WTC11 (cell line): ENCODE results near the gene RECQL5. TPM values are rescaled to one million over a fixed set of nuclear protein-coding genes. Genes with fewer than 3 reads are reported as not detected.

Source experiments
- ATAC-seq: fragments of 200-7000 bp; cut with Tn5 transposase; 2 replicates; pipeline ENCODE4 v1.10.0; 2021; ENCODE audit warnings: mild to moderate bottlenecking, moderate library complexity
- CTCF ChIA-PET: fragments of 300-600 bp; sonication (Branson Sonifier 250); formaldehyde crosslinking; loops from one replicate; lab custom pipeline; 2021; ENCODE audit warnings: antibody characterized with exemption; lab: Charles Lee
- POLR2A ChIA-PET: fragments of 350-600 bp; sonication (Branson Sonifier 250); formaldehyde crosslinking; loops from one replicate; lab custom pipeline; 2021; ENCODE audit warnings: antibody characterized with exemption; lab: Charles Lee
- DNase-seq: peaks from one replicate; pipeline ENCODE4 v3.0.0; 2021; ENCODE audit warnings: low spot score
- H3K27ac Mint-ChIP-seq: 2 replicates; pipeline ENCODE4 v1.8.0; 2021; ENCODE audit warnings: mixed read lengths
- H3K27me3 Mint-ChIP-seq: 2 replicates; pipeline ENCODE4 v1.8.0; 2021; ENCODE audit warnings: low read depth, mild to moderate bottlenecking, moderate library complexity, mixed read lengths
- H3K36me3 Mint-ChIP-seq: 2 replicates; pipeline ENCODE4 v1.8.0; 2021; ENCODE audit warnings: mixed read lengths
- H3K4me1 Mint-ChIP-seq: 2 replicates; pipeline ENCODE4 v1.8.0; 2022; ENCODE audit warnings: mixed read lengths
- H3K4me3 Mint-ChIP-seq: 2 replicates; pipeline ENCODE4 v1.8.0; 2021; ENCODE audit warnings: mild to moderate bottlenecking, moderate library complexity, mixed read lengths
- H3K9me3 Mint-ChIP-seq: 2 replicates; pipeline ENCODE4 v1.8.0; 2021; ENCODE audit warnings: mixed read lengths
- AFF4 ChIP-seq: sonication (generic); formaldehyde crosslinking; IDR thresholded peaks from 2 replicates; pipeline ENCODE4 v1.8.1; 2023; ENCODE audit warnings: mild to moderate bottlenecking, missing genetic modification reagents, borderline replicate concordance
- ATF3 ChIP-seq: sonication (generic); formaldehyde crosslinking; conservative IDR thresholded peaks from 2 replicates; pipeline ENCODE4 v1.8.1; 2022; ENCODE audit warnings: mild to moderate bottlenecking, missing genetic modification reagents
- CDX4 ChIP-seq: fragments of 250-450 bp; sonication (Bioruptor Pico); IDR thresholded peaks from 2 replicates; pipeline ENCODE4 v1.9.0; 2021; ENCODE audit warnings: moderate library complexity, mild to moderate bottlenecking, inconsistent platforms, borderline replicate concordance
- FOXJ3 ChIP-seq: sonication (generic); formaldehyde crosslinking; IDR thresholded peaks from 2 replicates; pipeline ENCODE4 v1.9.0; 2021; ENCODE audit warnings: missing genetic modification reagents, mild to moderate bottlenecking, borderline replicate concordance
- FOXP1 ChIP-seq: sonication (generic); formaldehyde crosslinking; IDR thresholded peaks from 2 replicates; pipeline ENCODE4 v1.8.0; 2022; ENCODE audit warnings: missing genetic modification reagents, mild to moderate bottlenecking, moderate library complexity, borderline replicate concordance
- NR2C2 ChIP-seq: sonication (generic); formaldehyde crosslinking; IDR thresholded peaks from 2 replicates; pipeline ENCODE4 v1.8.0; 2022; ENCODE audit warnings: mild to moderate bottlenecking, missing genetic modification reagents
- SMAD3 ChIP-seq: sonication (generic); formaldehyde crosslinking; IDR thresholded peaks from 2 replicates; pipeline ENCODE4 v1.8.0; 2022; ENCODE audit warnings: missing genetic modification reagents, mild to moderate bottlenecking, borderline replicate concordance
- STAT6 ChIP-seq: sonication (generic); formaldehyde crosslinking; conservative IDR thresholded peaks from 2 replicates; pipeline ENCODE4 v1.8.1; 2023; ENCODE audit warnings: mild to moderate bottlenecking, low read depth, missing genetic modification reagents, moderate library complexity
- TCF7 ChIP-seq: sonication (generic); formaldehyde crosslinking; IDR thresholded peaks from 2 replicates; pipeline ENCODE4 v1.8.0; 2022; ENCODE audit warnings: mild to moderate bottlenecking, low read depth, missing genetic modification reagents, moderate library complexity
- TP53 ChIP-seq: sonication (generic); formaldehyde crosslinking; IDR thresholded peaks from 2 replicates; pipeline ENCODE4 v1.8.1; 2023; ENCODE audit warnings: mild to moderate bottlenecking, missing genetic modification reagents
- ZBTB43 ChIP-seq: sonication (generic); formaldehyde crosslinking; IDR thresholded peaks from 2 replicates; pipeline ENCODE4 v1.8.1; 2023; ENCODE audit warnings: mild to moderate bottlenecking, missing genetic modification reagents
- ZNF138 ChIP-seq: sonication (generic); formaldehyde crosslinking; conservative IDR thresholded peaks from 2 replicates; pipeline ENCODE4 v1.8.1; 2022; ENCODE audit warnings: mild to moderate bottlenecking, moderate library complexity, missing genetic modification reagents
- ZNF317 ChIP-seq: sonication (generic); formaldehyde crosslinking; IDR thresholded peaks from 2 replicates; pipeline ENCODE4 v1.8.1; 2023; ENCODE audit warnings: low read depth, mild to moderate bottlenecking, moderate library complexity, missing genetic modification reagents, borderline replicate concordance
- total RNA-seq: library from RNA; stranded (reverse); gene quantifications from 3 replicates; pipeline ENCODE4 v1.2.3, GENCODE V29; 2021

Gene RECQL5
- total RNA-seq, 1 experiment from 2014 or later, result 51.0 TPM

GRCh38 chr17:75688209-75688825 lies 21.4 kb upstream of the RECQL5 start:
- DNase-seq (no peak), ATAC-seq (no peak)
- ChIA-PET POLR2A (interaction anchor here (0.7 kb wide), 1 partner anchor 8 kb away, joined by 5 read pairs; no protein-coding TSS in a partner anchor), CTCF (interaction anchor here (0.7 to 5.5 kb wide), 8 partner anchors 14 to 142 kb away, joined by 3 to 25 read pairs (median 5); partner anchors contain the start of genes RECQL5 and SMIM5)
- Mint-ChIP-seq H3K4me1 (peaks cover 9% of the 10 kb centered on the region), H3K4me3 (no peak overlapping the region), H3K9me3 (no peaks in the 10 kb centered on the region), H3K27me3 (no peaks in the 10 kb centered on the region), H3K27ac (no peak overlapping the region), H3K36me3 (no peaks in the 10 kb centered on the region)
- no peak for TF ChIP-seq ZNF138 (CRISPR knock-in tag)

- no peak for TF ChIP-seq STAT6 (CRISPR knock-in tag)
- no peak for TF ChIP-seq ATF3 (CRISPR knock-in tag)
- TF ChIP-seq SMAD3, result no peak
- no peak for TF ChIP-seq FOXJ3 (CRISPR knock-in tag)
- H3K36me3 Mint-ChIP-seq, result no peaks in the 10 kb centered on the region; the same call in 1 of the 2 replicates
- ChIA-PET POLR2A (no interaction called here), CTCF (interaction anchor here (0.6 to 1.5 kb wide), 4 partner anchors 10 to 84 kb away, joined by 3 to 5 read pairs (median 4); no protein-coding TSS in a partner anchor)
- DNase-seq, result no peak
- H3K4me1 Mint-ChIP-seq, result no peaks in the 10 kb centered on the region
- no peak overlapping the region for H3K4me3 Mint-ChIP-seq
- no peaks in the 10 kb centered on the region for H3K9me3 Mint-ChIP-seq
- peak overlapping the region; percentile 42 for H3K27ac Mint-ChIP-seq
- no peak for ATAC-seq
- H3K27me3 Mint-ChIP-seq, result no peaks in the 10 kb centered on the region
Observed at GRCh38 chr17:75685499-75685898, 18.5 kb upstream of the RECQL5 start.

- TF ChIP-seq NR2C2 (CRISPR knock-in tag), result no peak
- no peak for TF ChIP-seq FOXP1 (CRISPR knock-in tag)
- no peak for TF ChIP-seq ZNF317 (CRISPR knock-in tag)
- no peak for DNase-seq
- H3K9me3 Mint-ChIP-seq, result no peaks in the 10 kb centered on the region
- H3K27me3 Mint-ChIP-seq, result no peaks in the 10 kb centered on the region
- ATAC-seq, result no peak
- ChIA-PET POLR2A (no interaction called here), CTCF (interaction anchor here (0.5 to 1.5 kb wide), 4 partner anchors 9 to 180 kb away, joined by 3 to 5 read pairs (median 4); no protein-coding TSS in a partner anchor)
- H3K4me1 Mint-ChIP-seq, result no peaks in the 10 kb centered on the region
- peaks cover under 1% of the 10 kb centered on the region; the same call in 1 of the 2 replicates for H3K36me3 Mint-ChIP-seq
- H3K4me3 Mint-ChIP-seq, result no peak overlapping the region
- H3K27ac Mint-ChIP-seq, result peak overlapping the region; percentile 42
Observed at GRCh38 chr17:75684924-75685323, 18.0 kb upstream of the RECQL5 start.

GRCh38 chr17:75684249-75684648 lies 17.3 kb upstream of the RECQL5 start:
- ATAC-seq (no peak), DNase-seq (no peak)
- Mint-ChIP-seq H3K9me3 (no peaks in the 10 kb centered on the region), H3K27me3 (no peaks in the 10 kb centered on the region), H3K27ac (peak overlapping the region; percentile 71; the same call in 1 of the 2 replicates), H3K4me3 (no peak overlapping the region), H3K36me3 (peaks cover 4% of the 10 kb centered on the region; the same call in 1 of the 2 replicates), H3K4me1 (no peaks in the 10 kb centered on the region)
- ChIA-PET CTCF (interaction anchor here (0.5 to 1.7 kb wide), 6 partner anchors 9 to 180 kb away, joined by 3 to 7 read pairs (median 4); no protein-coding TSS in a partner anchor), POLR2A (interaction anchor here (1.4 kb wide), 1 partner anchor 64 kb away, joined by 3 read pairs; no protein-coding TSS in a partner anchor)
- TF ChIP-seq AFF4 (CRISPR knock-in tag) (no peak), STAT6 (CRISPR knock-in tag) (no peak), TP53 (no peak), CDX4 (CRISPR knock-in tag) (no peak), ZBTB43 (CRISPR knock-in tag) (no peak), TCF7 (CRISPR knock-in tag) (no peak)
